RWPE1 (cell line): ENCODE results near the gene GLIS1.

Experiments
- CTCF ChIA-PET: fragments of 350-600 bp; sonication (Branson Sonifier 250); formaldehyde crosslinking; extraction: SDS; loops from one replicate; lab custom pipeline; 2021; lab: Yijun Ruan, JAX
- POLR2A ChIA-PET: fragments of 400-600 bp; formaldehyde crosslinking; extraction: SDS; loops from one replicate; lab custom pipeline; 2020; ENCODE audit warnings: antibody characterized with exemption; ENCODE audit not compliant: low non-redundant PET; lab: Yijun Ruan, JAX
- DNase-seq: peaks from one replicate; pipeline ENCODE4 v3.0.0; 2012; ENCODE audit warnings: low spot score
- H3K27ac ChIP-seq: fragments of 450-650 bp; 2 replicates; pipeline ENCODE4 v1.5.1; 2017
- CTCF ChIP-seq: fragments of 450-650 bp; conservative IDR thresholded peaks from 2 replicates; pipeline ENCODE4 v1.5.1; 2017; ENCODE audit warnings: low read depth, mild to moderate bottlenecking

GLIS1 gene

GRCh38 chr1:53460211-53460634, 278.7 kb downstream of the GLIS1 start:
- no peak for DNase-seq
- TF ChIP-seq CTCF: no peak
- CTCF ChIA-PET: interaction anchor here (0.6 kb wide), 1 partner anchor 10 kb away, joined by 3 read pairs; no protein-coding TSS in a partner anchor
- no peak overlapping the region for H3K27ac ChIP-seq
- POLR2A ChIA-PET: no interaction called here

GRCh38 chr1:53459321-53460175, 279.4 kb downstream of the GLIS1 start, which contains the start of gene DMRTB1:
Gene DMRTB1 (plus strand): TSS chr1:53459399. CDS start chr1:53459454, 55 bp downstream.
- no peak for DNase-seq
- CTCF ChIA-PET: interaction anchor here (0.6 kb wide), 1 partner anchor 10 kb away, joined by 3 read pairs; no protein-coding TSS in a partner anchor
- TF ChIP-seq CTCF: no peak
- POLR2A ChIA-PET: no interaction called here
- no peak within 1 kb of the TSS for H3K27ac ChIP-seq

GRCh38 chr1:53458634-53459033, 280.3 kb downstream of the GLIS1 start:
- POLR2A ChIA-PET: no interaction called here
- DNase-seq: no peak
- no peak for TF ChIP-seq CTCF
- CTCF ChIA-PET: no interaction called here
- H3K27ac ChIP-seq: no peak overlapping the region
